H9 (cell line): Measurements from ENCODE around the gene FILIP1. TPM values are rescaled to one million over a fixed set of nuclear protein-coding genes. Genes with fewer than 3 reads are reported as not detected.

Experiments
- DNase-seq: peaks from one replicate; pipeline ENCODE4 v3.0.0-alpha.2; 2017
- H2AFZ ChIP-seq: one replicate; pipeline ENCODE4 v1.6.1; 2013; ENCODE audit warnings: mild to moderate bottlenecking, low read length, control low read depth, moderate library complexity
- H2AK5ac ChIP-seq: 2 replicates; pipeline ENCODE4 v1.6.1; 2013; ENCODE audit warnings: low read length, control low read depth, mixed read lengths; ENCODE audit not compliant: insufficient read length
- H2BK120ac ChIP-seq: one replicate; pipeline ENCODE4 v1.6.1; 2013; ENCODE audit warnings: low read depth, mild to moderate bottlenecking, low read length, control low read depth, inconsistent platforms; ENCODE audit not compliant: poor library complexity, severe bottlenecking
- H2BK12ac ChIP-seq: 2 replicates; pipeline ENCODE4 v1.6.1; 2013; ENCODE audit warnings: low read length, control low read depth, mixed read lengths, low read depth; ENCODE audit not compliant: insufficient read length
- H2BK15ac ChIP-seq: 2 replicates; pipeline ENCODE4 v1.6.1; 2013; ENCODE audit warnings: low read depth, low read length, control low read depth
- H2BK20ac ChIP-seq: one replicate; pipeline ENCODE4 v1.6.1; 2013; ENCODE audit warnings: low read depth, mild to moderate bottlenecking, low read length, control low read depth, inconsistent platforms; ENCODE audit not compliant: poor library complexity, severe bottlenecking
- H2BK5ac ChIP-seq: 2 replicates; pipeline ENCODE4 v1.6.1; 2013; ENCODE audit warnings: low read length, control low read depth, mixed read lengths; ENCODE audit not compliant: insufficient read length
- H3K14ac ChIP-seq: 2 replicates; pipeline ENCODE4 v1.6.1; 2013; ENCODE audit warnings: low read length, control low read depth; ENCODE audit not compliant: insufficient read depth
- H3K18ac ChIP-seq: 2 replicates; pipeline ENCODE4 v1.6.1; 2013; ENCODE audit warnings: low read depth, mild to moderate bottlenecking, mixed read lengths, low read length, control low read depth; ENCODE audit not compliant: insufficient read length
- H3K23ac ChIP-seq: 2 replicates; pipeline ENCODE4 v1.6.1; 2013; ENCODE audit warnings: low read length, control low read depth, mixed read lengths, low read depth; ENCODE audit not compliant: insufficient read length
- H3K23me2 ChIP-seq: 2 replicates; pipeline ENCODE4 v1.6.1; 2013; ENCODE audit warnings: low read depth, mild to moderate bottlenecking, mixed read lengths, low read length, control low read depth; ENCODE audit not compliant: insufficient read length, poor library complexity, severe bottlenecking
- H3K27ac ChIP-seq: 2 replicates; pipeline ENCODE4 v1.5.1; 2013; ENCODE audit warnings: low read length, control low read depth, mixed read lengths, low read depth; ENCODE audit not compliant: insufficient read length
- H3K27me3 ChIP-seq: 2 replicates; pipeline ENCODE4 v1.6.1; 2013; ENCODE audit warnings: low read length, control low read depth, inconsistent platforms; ENCODE audit not compliant: insufficient read depth
- H3K4ac ChIP-seq: 2 replicates; pipeline ENCODE4 v1.6.1; 2013; ENCODE audit warnings: low read depth, mild to moderate bottlenecking, control low read depth, inconsistent platforms, low read length, moderate library complexity
- H3K4me1 ChIP-seq: 2 replicates; pipeline ENCODE4 v1.6.1; 2013; ENCODE audit warnings: low read length, control low read depth, inconsistent platforms; ENCODE audit not compliant: insufficient read depth
- H3K4me2 ChIP-seq: 2 replicates; pipeline ENCODE4 v1.6.1; 2013; ENCODE audit warnings: low read length, control low read depth, mixed read lengths; ENCODE audit not compliant: insufficient read length, insufficient read depth
- H3K56ac ChIP-seq: 2 replicates; pipeline ENCODE4 v1.6.1; 2013; ENCODE audit warnings: low read depth, mild to moderate bottlenecking, mixed read lengths, low read length, control low read depth; ENCODE audit not compliant: insufficient read length
- H3K79me1 ChIP-seq: 2 replicates; pipeline ENCODE4 v1.6.1; 2013; ENCODE audit warnings: low read depth, mild to moderate bottlenecking, moderate library complexity, low read length, control low read depth, inconsistent platforms; ENCODE audit not compliant: insufficient read depth, poor library complexity, severe bottlenecking
- H3K79me2 ChIP-seq: 2 replicates; pipeline ENCODE4 v1.6.1; 2013; ENCODE audit warnings: low read length, control low read depth, inconsistent platforms; ENCODE audit not compliant: insufficient read depth
- H3K9ac ChIP-seq: 2 replicates; pipeline ENCODE4 v1.6.1; 2013; ENCODE audit warnings: low read length, control low read depth, mixed read lengths; ENCODE audit not compliant: insufficient read length; ENCODE audit errors: extremely low read depth
- H3K9me3 ChIP-seq: one replicate; pipeline ENCODE4 v1.6.1; 2013; ENCODE audit warnings: low read depth, low read length, inconsistent platforms; ENCODE audit not compliant: control insufficient read depth
- H3T11ph ChIP-seq: one replicate; pipeline ENCODE4 v1.6.1; 2013; ENCODE audit warnings: mild to moderate bottlenecking, low read length, control low read depth, inconsistent platforms
- H4K20me1 ChIP-seq: one replicate; pipeline ENCODE4 v1.6.1; 2013; ENCODE audit not compliant: control insufficient read depth, insufficient read length, insufficient read depth
- H4K5ac ChIP-seq: 2 replicates; pipeline ENCODE4 v1.6.1; 2013; ENCODE audit warnings: low read depth, mild to moderate bottlenecking, mixed read lengths, low read length, control low read depth; ENCODE audit not compliant: insufficient read length
- H4K8ac ChIP-seq: replicated peaks from 2 replicates; pipeline ENCODE4 v1.6.1; 2013; ENCODE audit warnings: low read length, control low read depth, mixed read lengths, low read depth; ENCODE audit not compliant: insufficient read length
- H4K91ac ChIP-seq: 2 replicates; pipeline ENCODE4 v1.6.1; 2013; ENCODE audit warnings: low read depth, mild to moderate bottlenecking, moderate library complexity, mixed read lengths, low read length, control low read depth; ENCODE audit not compliant: insufficient read length
- H3K27ac Mint-ChIP-seq, 3 experiments: 2 replicates in 2 of 3; 3 replicates in 1 of 3; pipeline ENCODE4 v1.8.0; 2020 to 2021; ENCODE audit warnings: mixed read lengths in 3 of 3, mild to moderate bottlenecking in 1 of 3, moderate library complexity in 1 of 3
- H3K27me3 Mint-ChIP-seq: 2 replicates; pipeline ENCODE4 v1.8.0; 2021; ENCODE audit warnings: low read depth, mild to moderate bottlenecking, moderate library complexity, mixed read lengths
- H3K36me3 Mint-ChIP-seq, 3 experiments: 2 replicates in 2 of 3; 3 replicates in 1 of 3; pipeline ENCODE4 v1.8.0; 2020 to 2021; ENCODE audit warnings: low read depth in 3 of 3, mixed read lengths in 3 of 3; ENCODE audit not compliant: insufficient read depth in 1 of 3
- H3K4me1 Mint-ChIP-seq, 2 experiments: 2 replicates each; pipeline ENCODE4 v1.8.0; 2020; ENCODE audit warnings: mixed read lengths in 2 of 2
- H3K4me3 Mint-ChIP-seq, 2 experiments: 2 replicates in 1 of 2; 3 replicates in 1 of 2; pipeline ENCODE4 v1.8.0; 2020 to 2021; ENCODE audit warnings: mild to moderate bottlenecking in 2 of 2, mixed read lengths in 2 of 2, moderate library complexity in 1 of 2
- H3K9me3 Mint-ChIP-seq, 2 experiments: 2 replicates in 1 of 2; 3 replicates in 1 of 2; pipeline ENCODE4 v1.8.0; 2020; ENCODE audit warnings: mild to moderate bottlenecking in 2 of 2, mixed read lengths in 2 of 2, moderate library complexity in 1 of 2
- WGBS: extraction: QIAGEN DNeasy Blood & Tissue Kit; methylation state at CpG from one replicate; pipeline ENCODE4 v1.1.7; 2013; ENCODE audit warnings: missing lambda C conversion rate, low lambda C conversion rate, mixed read lengths; ENCODE audit not compliant: insufficient read length; ENCODE audit errors: extremely low coverage; 5-methylcytosine and 5-hydroxymethylcytosine counted together
- total RNA-seq: library from RNA; stranded (reverse); gene quantifications from 2 replicates; pipeline ENCODE4 v1.2.1, GENCODE V29; 2021
- TF ChIP-seq, protein P1 (sequence below): fragments of 200-600 bp; sonication (generic); conservative IDR thresholded peaks from 3 replicates; pipeline ENCODE4 v1.8.0; 2021; ENCODE audit warnings: antibody characterized with exemption, mild to moderate bottlenecking

Gene FILIP1
- total RNA-seq, 1 experiment from 2014 or later, result 10.5 TPM

DNA sequence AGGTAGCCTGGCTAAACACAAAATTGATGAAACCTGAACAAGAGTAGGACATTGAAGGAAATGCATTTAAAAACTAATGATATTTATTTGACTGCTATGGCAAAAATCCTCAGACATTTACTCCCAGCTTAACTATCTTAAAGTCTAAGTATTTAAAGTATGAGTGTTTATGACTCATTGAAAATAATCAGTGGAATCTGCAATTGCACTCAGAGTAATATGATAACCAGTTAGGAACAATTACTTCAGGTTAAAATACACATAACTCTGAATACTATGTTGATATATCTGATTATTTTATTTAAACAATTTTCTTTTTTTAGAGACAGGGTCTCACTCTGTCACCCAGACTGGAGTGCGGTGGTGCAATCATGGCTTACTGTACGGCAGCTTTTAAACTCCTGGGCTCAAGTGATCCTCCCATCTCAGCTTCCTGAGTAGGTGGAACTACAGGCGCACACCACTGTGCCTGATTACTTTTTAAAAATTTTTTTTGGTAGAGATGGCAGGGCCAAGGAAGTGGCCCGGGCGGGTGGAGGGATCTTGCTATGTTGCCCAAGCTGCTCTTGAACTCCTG lies 43.9 kb downstream of the FILIP1 start:
- Histone ChIP-seq H3K27ac (no peak overlapping the region), H3K79me1 (no peaks in the 10 kb centered on the region)
- no peak for DNase-seq

More for the DNA sequence above, 43.9 kb downstream of the FILIP1 start:
- no peak overlapping the region for H3T11ph ChIP-seq
- Mint-ChIP-seq H3K36me3 (no peaks in the 10 kb centered on the region), H3K27me3 (no peaks in the 10 kb centered on the region), H3K4me1 (no peaks in the 10 kb centered on the region; a peak in 1 of 4 replicates), H3K4me3 (no peak overlapping the region), H3K27ac (no peak overlapping the region; a peak in 1 of 7 replicates), H3K9me3 (no peaks in the 10 kb centered on the region)
- no peak overlapping the region for H3K9ac ChIP-seq
- no peaks in the 10 kb centered on the region for H3K9me3 ChIP-seq
- no peaks in the 10 kb centered on the region for H3K23me2 ChIP-seq
- no peak overlapping the region for H2AFZ ChIP-seq
- no CpG with 5 or more reads among the region's 5 CpGs for WGBS
- no peak overlapping the region for H2BK5ac ChIP-seq
- H3K14ac ChIP-seq, result no peak overlapping the region
- no peaks in the 10 kb centered on the region for H3K79me2 ChIP-seq
- H3K56ac ChIP-seq, result no peak overlapping the region
- H2BK20ac ChIP-seq, result no peak overlapping the region
- TF ChIP-seq, protein P1, sequence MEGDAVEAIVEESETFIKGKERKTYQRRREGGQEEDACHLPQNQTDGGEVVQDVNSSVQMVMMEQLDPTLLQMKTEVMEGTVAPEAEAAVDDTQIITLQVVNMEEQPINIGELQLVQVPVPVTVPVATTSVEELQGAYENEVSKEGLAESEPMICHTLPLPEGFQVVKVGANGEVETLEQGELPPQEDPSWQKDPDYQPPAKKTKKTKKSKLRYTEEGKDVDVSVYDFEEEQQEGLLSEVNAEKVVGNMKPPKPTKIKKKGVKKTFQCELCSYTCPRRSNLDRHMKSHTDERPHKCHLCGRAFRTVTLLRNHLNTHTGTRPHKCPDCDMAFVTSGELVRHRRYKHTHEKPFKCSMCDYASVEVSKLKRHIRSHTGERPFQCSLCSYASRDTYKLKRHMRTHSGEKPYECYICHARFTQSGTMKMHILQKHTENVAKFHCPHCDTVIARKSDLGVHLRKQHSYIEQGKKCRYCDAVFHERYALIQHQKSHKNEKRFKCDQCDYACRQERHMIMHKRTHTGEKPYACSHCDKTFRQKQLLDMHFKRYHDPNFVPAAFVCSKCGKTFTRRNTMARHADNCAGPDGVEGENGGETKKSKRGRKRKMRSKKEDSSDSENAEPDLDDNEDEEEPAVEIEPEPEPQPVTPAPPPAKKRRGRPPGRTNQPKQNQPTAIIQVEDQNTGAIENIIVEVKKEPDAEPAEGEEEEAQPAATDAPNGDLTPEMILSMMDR, result no peak
- no peak overlapping the region for H2BK12ac ChIP-seq
- H4K91ac ChIP-seq, result no peak overlapping the region
- no peak overlapping the region for H3K18ac ChIP-seq
- no peak overlapping the region for H4K8ac ChIP-seq
- no peak overlapping the region for H4K5ac ChIP-seq
- no peak overlapping the region for H3K23ac ChIP-seq
- no peaks in the 10 kb centered on the region for H3K4me1 ChIP-seq
- no peak overlapping the region for H3K4me2 ChIP-seq
- no peak overlapping the region for H2AK5ac ChIP-seq
- H3K27me3 ChIP-seq, result no peaks in the 10 kb centered on the region
- H4K20me1 ChIP-seq, result no peaks in the 10 kb centered on the region
- no peak overlapping the region for H2BK120ac ChIP-seq
- no peak overlapping the region for H2BK15ac ChIP-seq
- no peak overlapping the region for H3K4ac ChIP-seq
